ENCODE results near the gene TRIP10. TPM values are rescaled to one million over a fixed set of nuclear protein-coding genes. Genes with fewer than 3 reads are reported as not detected.

TRIP10 gene
- total and polyA plus RNA-seq, 2 of the 13 experiments (the other 11 are each of a cell fraction or from before 2014, with no cell fraction given) = 32.5 to 33.2 TPM

DNA sequence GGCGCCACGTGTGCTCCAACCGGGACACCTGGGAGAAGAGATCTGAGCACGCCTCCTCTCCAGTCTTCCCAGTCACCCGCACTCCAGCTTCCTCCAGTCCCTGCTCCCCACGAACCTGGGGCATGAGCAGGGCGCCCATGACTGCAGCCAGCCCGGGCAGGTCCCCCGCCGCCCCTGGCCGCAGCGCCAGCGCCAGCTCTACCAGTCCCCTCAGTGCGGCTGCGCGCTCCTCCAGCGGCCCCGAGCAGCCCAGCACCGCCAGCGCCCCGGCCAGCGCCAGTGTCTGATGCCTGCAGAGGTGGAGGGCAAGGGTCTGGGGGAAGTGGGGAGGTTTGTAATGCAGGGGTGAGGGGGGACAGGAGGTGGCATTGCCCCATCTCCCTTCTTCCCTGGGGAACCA lies 14.7 kb downstream of the TRIP10 start:
- intact Hi-C loops (cut with micrococcal nuclease; ENCODE audit: unreplicated experiment) (loop anchor here (5.0 kb wide), 1 partner anchor 108 kb away; no protein-coding TSS in a partner anchor), in situ Hi-C loops (cut with HindIII; ENCODE audit: extremely low pct_ligation_motif_present, low pct_unique_long_range_greater_than_20kb) (no loop called here)
- Histone ChIP-seq H3K9ac (ENCODE audit: insufficient read depth, low read depth, low read length) (no peak overlapping the region), H3K36me3 (replicated peaks in 1 of 2; ENCODE audit: control insufficient read depth in 1 of 2, insufficient read depth in 2 of 2, low read length in 2 of 2) (peaks cover 8 to 14% of the 10 kb centered on the region in 2 experiments), H3K27me3 (ENCODE audit: control insufficient read depth in 1 of 2, insufficient read depth in 2 of 2, low read length in 2 of 2) (no peaks in the 10 kb centered on the region), H3K4me2 (ENCODE audit: low read depth, low read length) (no peak overlapping the region), H3K9me3 (ENCODE audit: low read length) (no peaks in the 10 kb centered on the region), H3K4me1 (ENCODE audit: insufficient read depth, low read length) (peaks cover 24% of the 10 kb centered on the region), H3K27ac (ENCODE audit: extremely low read length, insufficient read depth, low read length) (no peak overlapping the region), H4K20me1 (ENCODE audit: insufficient read depth, low read length) (no peaks in the 10 kb centered on the region), H3K4me3 (replicated peaks in 1 of 3; ENCODE audit: insufficient read depth in 1 of 3, low read depth in 2 of 3, low read length in 3 of 3) (no peak overlapping the region), H3K79me2 (ENCODE audit: insufficient read depth, low read length) (no peaks in the 10 kb centered on the region), H2AFZ (ENCODE audit: low read length) (no peak overlapping the region)
- TF ChIP-seq ZNF20 (CRISPR knock-in tag; IDR thresholded peaks at IDR 0.05) (no peak), HNRNPK (IDR thresholded peaks at IDR 0.05; ENCODE audit: low read depth, low read length, poor library complexity, severe bottlenecking) (peak; percentile 72), JUND (CRISPR knock-in tag; IDR thresholded peaks at IDR 0.05) (no peak), CCDC6 (CRISPR knock-in tag; IDR thresholded peaks at IDR 0.05) (no peak), RBFOX2 (IDR thresholded peaks at IDR 0.05; ENCODE audit: low read depth, low read length) (no peak)
- no peak for DNase-seq (ENCODE audit: low spot score)
- 100% methylated on average over 17 of the region's 22 CpGs for WGBS (ENCODE audit: low lambda C conversion rate)
- ATAC-seq = no peak
- POLR2A ChIA-PET = interaction anchor here (0.8 to 3.9 kb wide), 5 partner anchors 10 to 49 kb away, joined by 3 to 89 read pairs (median 20); partner anchors contain the start of genes C3, GPR108, SH2D3A and TRIP10
- CTCF ChIA-PET (ENCODE audit: low intra/inter-chr PET ratio, low total read pairs) = interaction anchor here (3.2 kb wide), 1 partner anchor 15 kb away, joined by 25 read pairs; the partner anchor contains the start of genes GPR108 and TRIP10
- no peak for FAIRE-seq
- no TSS peak for BruUV-seq (replicated peaks)

DNA sequence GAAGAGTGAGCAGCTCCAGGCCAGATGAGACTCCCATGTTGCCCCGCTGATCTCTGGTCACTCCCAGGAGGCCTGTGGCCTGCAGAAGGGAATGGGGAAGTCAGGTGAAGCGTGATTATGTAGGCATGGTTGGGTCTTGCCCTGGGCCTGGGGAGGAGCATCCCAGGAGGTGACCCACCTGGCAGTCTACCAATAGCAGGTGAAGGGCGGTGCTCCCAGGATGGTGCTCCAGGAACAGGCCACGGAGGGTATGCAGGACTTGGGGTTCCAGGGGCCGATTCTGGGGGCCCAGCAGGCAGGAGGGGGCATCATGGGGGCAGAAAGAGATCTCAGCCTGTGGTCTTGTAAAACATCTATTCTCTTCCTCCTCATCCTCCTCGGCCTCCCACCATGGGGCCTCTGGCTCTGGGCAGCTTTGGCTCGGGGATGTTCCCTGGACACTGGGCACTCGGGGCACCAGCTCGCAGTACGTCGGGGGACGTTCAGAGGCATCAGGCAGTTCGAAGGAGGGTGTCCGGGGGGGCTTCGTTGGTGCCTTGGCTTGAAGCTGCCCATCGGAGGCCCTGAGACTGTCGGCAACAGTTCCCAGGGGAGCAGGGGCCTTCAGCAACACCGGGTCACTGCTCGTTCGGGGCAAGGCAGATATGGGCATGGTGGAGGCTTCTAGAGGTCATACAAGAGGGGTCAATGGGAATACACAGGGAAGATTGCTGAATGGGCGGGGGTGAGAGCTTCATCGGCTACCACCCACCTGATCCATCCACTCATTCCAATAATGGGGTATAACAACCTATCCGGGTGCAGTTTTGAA lies 15.4 kb downstream of the TRIP10 start:
- no peak overlapping the region for H3K4me2 ChIP-seq (ENCODE audit: low read depth, low read length)
- FAIRE-seq = no peak
- no peaks in the 10 kb centered on the region for H3K27me3 ChIP-seq (ENCODE audit: control insufficient read depth in 1 of 2, insufficient read depth in 2 of 2, low read length in 2 of 2)
- no TSS peak for BruUV-seq (replicated peaks)
- no peaks in the 10 kb centered on the region for H4K20me1 ChIP-seq (ENCODE audit: insufficient read depth, low read length)
- no peaks in the 10 kb centered on the region for H3K9me3 ChIP-seq (ENCODE audit: low read length)
- H3K9ac ChIP-seq (ENCODE audit: insufficient read depth, low read depth, low read length) = no peak overlapping the region
- no peak overlapping the region for H3K4me3 ChIP-seq (replicated peaks in 1 of 3; ENCODE audit: insufficient read depth in 1 of 3, low read depth in 2 of 3, low read length in 3 of 3)
- no peak for ATAC-seq
- H2AFZ ChIP-seq (ENCODE audit: low read length) = no peak overlapping the region
- TF ChIP-seq NCOA5 (CRISPR knock-in tag; IDR thresholded peaks at IDR 0.05) (no peak), ZNF263 (CRISPR knock-in tag; IDR thresholded peaks at IDR 0.05) (peak; percentile 69), MZF1 (CRISPR knock-in tag; IDR thresholded peaks at IDR 0.05; ENCODE audit: borderline replicate concordance) (no peak), AHR (CRISPR knock-in tag; IDR thresholded peaks at IDR 0.05) (no peak)
- ChIA-PET POLR2A (interaction anchor here (1.3 to 3.9 kb wide), 3 partner anchors 12 to 34 kb away, joined by 3 to 89 read pairs (median 6); partner anchors contain the start of genes C3, GPR108, SH2D3A and TRIP10), CTCF (ENCODE audit: low intra/inter-chr PET ratio, low total read pairs) (interaction anchor here (3.2 kb wide), 1 partner anchor 16 kb away, joined by 25 read pairs; the partner anchor contains the start of genes GPR108 and TRIP10)
- H3K79me2 ChIP-seq (ENCODE audit: insufficient read depth, low read length) = no peaks in the 10 kb centered on the region
- 95% methylated on average over 17 of the region's 23 CpGs for WGBS (ENCODE audit: low lambda C conversion rate)
- intact Hi-C loops (cut with micrococcal nuclease; ENCODE audit: unreplicated experiment) = loop anchor here (5.0 kb wide), 1 partner anchor 107 kb away; no protein-coding TSS in a partner anchor
- peaks cover 24% of the 10 kb centered on the region for H3K4me1 ChIP-seq (ENCODE audit: insufficient read depth, low read length)
- H3K36me3 ChIP-seq (replicated peaks in 1 of 2; ENCODE audit: control insufficient read depth in 1 of 2, insufficient read depth in 2 of 2, low read length in 2 of 2) = peaks cover 8 to 9% of the 10 kb centered on the region in 2 experiments
- in situ Hi-C loops (cut with HindIII; ENCODE audit: extremely low pct_ligation_motif_present, low pct_unique_long_range_greater_than_20kb) = no loop called here
- no peak for DNase-seq (ENCODE audit: low spot score)
- H3K27ac ChIP-seq (ENCODE audit: extremely low read length, insufficient read depth, low read length) = no peak overlapping the region

Data from HepG2 (cell line).